GM18870 (cell line): ENCODE data around the gene PSMB4.
"Not testable (repeated sequence)": the region's sequence is repeated elsewhere in the genome, so short reads cannot be mapped to it uniquely, and the experiment has no call there.

Experiments used
- ATAC-seq: cut with Tn5 transposase; IDR thresholded peaks from one replicate; pipeline ENCODE4 v1.9.1; 2021; ENCODE audit warnings: moderate library complexity; ENCODE audit not compliant: unreplicated experiment

PSMB4 gene

GRCh38 chr1:151437396-151437795, 38.0 kb downstream of the PSMB4 start:
- ATAC-seq: not testable (repeated sequence)

- no peak for ATAC-seq
Measured at GRCh38 chr1:151443846-151444782, 44.7 kb downstream of the PSMB4 start.

- ATAC-seq: no peak
Measured at GRCh38 chr1:151444783-151445177, 45.4 kb downstream of the PSMB4 start.

GRCh38 chr1:151447696-151448095, 48.3 kb downstream of the PSMB4 start:
- ATAC-seq: no peak
